Measurements from ENCODE around the gene DEDD. TPM values are rescaled to one million over a fixed set of nuclear protein-coding genes. Genes with fewer than 3 reads are reported as not detected.

DEDD gene
- total and polyA plus RNA-seq, 2 of the 13 experiments (the other 11 are each of a cell fraction or from before 2014, with no cell fraction given), result 12.6 to 27.8 TPM

- TF ChIP-seq MTF2 (CRISPR knock-in tag; IDR thresholded peaks at IDR 0.05; ENCODE audit: borderline replicate concordance) (no peak), YY1 (IDR thresholded peaks at IDR 0.05; ENCODE audit: insufficient read depth, insufficient replicate concordance, low read depth, low read length) (peak; percentile 100), PRDM4 (CRISPR knock-in tag; IDR thresholded peaks at IDR 0.05; ENCODE audit: borderline replicate concordance) (no peak), ZNF430 (CRISPR knock-in tag; IDR thresholded peaks at IDR 0.05) (no peak), ZNF670 (CRISPR knock-in tag; IDR thresholded peaks at IDR 0.05; ENCODE audit: borderline replicate concordance) (no peak), ZBTB42 (CRISPR knock-in tag; IDR thresholded peaks at IDR 0.05) (no peak), CAMTA2 (CRISPR knock-in tag; IDR thresholded peaks at IDR 0.05; ENCODE audit: borderline replicate concordance) (no peak), KDM3A (CRISPR knock-in tag; IDR thresholded peaks at IDR 0.05; ENCODE audit: low read depth) (no peak), KMT2B (CRISPR knock-in tag; IDR thresholded peaks at IDR 0.05) (peak; percentile 88), MAFF (IDR thresholded peaks at IDR 0.05; ENCODE audit: low read depth, low read length) (no peak), JUNB (CRISPR knock-in tag; IDR thresholded peaks at IDR 0.05; ENCODE audit: borderline replicate concordance) (no peak), SNAPC2 (CRISPR knock-in tag; IDR thresholded peaks at IDR 0.05) (peak; percentile 66; the same call in 1 of the 2 replicates), ZFP82 (CRISPR knock-in tag; IDR thresholded peaks at IDR 0.05; ENCODE audit: borderline replicate concordance) (no peak), ZNF138 (CRISPR knock-in tag; IDR thresholded peaks at IDR 0.05; ENCODE audit: low read depth) (no peak), ZNF276 (CRISPR knock-in tag; IDR thresholded peaks at IDR 0.05; ENCODE audit: low read depth) (0 out of 2 replicates have a peak, but pooled peaks have one; percentile 18), PCBP1 (IDR thresholded peaks at IDR 0.05; ENCODE audit: borderline replicate concordance, low read depth, low read length) (no peak), IKZF4 (CRISPR knock-in tag; IDR thresholded peaks at IDR 0.05; ENCODE audit: borderline replicate concordance, low read depth, not compliant biosample characterization) (no peak), ZNF33B (CRISPR knock-in tag; IDR thresholded peaks at IDR 0.05) (no peak), MXD3 (CRISPR knock-in tag; IDR thresholded peaks at IDR 0.05) (no peak; the same call in 1 of the 2 replicates), HNRNPK (IDR thresholded peaks at IDR 0.05; ENCODE audit: low read depth, low read length, poor library complexity, severe bottlenecking) (no peak)
- TF ChIP-seq, protein P1, sequence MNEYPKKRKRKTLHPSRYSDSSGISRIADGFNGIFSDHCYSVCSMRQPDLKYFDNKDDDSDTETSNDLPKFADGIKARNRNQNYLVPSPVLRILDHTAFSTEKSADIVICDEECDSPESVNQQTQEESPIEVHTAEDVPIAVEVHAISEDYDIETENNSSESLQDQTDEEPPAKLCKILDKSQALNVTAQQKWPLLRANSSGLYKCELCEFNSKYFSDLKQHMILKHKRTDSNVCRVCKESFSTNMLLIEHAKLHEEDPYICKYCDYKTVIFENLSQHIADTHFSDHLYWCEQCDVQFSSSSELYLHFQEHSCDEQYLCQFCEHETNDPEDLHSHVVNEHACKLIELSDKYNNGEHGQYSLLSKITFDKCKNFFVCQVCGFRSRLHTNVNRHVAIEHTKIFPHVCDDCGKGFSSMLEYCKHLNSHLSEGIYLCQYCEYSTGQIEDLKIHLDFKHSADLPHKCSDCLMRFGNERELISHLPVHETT (CRISPR knock-in tag; conservative IDR thresholded peaks at IDR 0.05), result peak; percentile 66; the same call in 1 of the 2 replicates
- TF ChIP-seq, protein P2, sequence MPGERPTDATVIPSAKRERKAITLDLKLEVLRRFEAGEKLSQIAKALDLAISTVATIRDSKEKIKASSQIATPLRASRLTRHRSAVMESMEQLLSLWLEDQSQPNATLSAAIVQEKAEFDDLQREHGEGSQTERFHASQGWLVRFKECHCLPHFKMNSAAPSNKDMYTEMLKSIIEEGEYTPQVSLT (CRISPR knock-in tag; IDR thresholded peaks at IDR 0.05; ENCODE audit: borderline replicate concordance, low read depth), result no peak
These were observed 21.3 kb upstream of the DEDD start, which contains the start of gene UFC1 (continued) for GRCh38 chr1:161153682-161154337.

All from HepG2 (cell line).